NT2/D1 (cell line): ENCODE data around the gene STH.

Experiments
- DNase-seq: peaks from one replicate; pipeline ENCODE4 v3.0.0-alpha.2; 2011; ENCODE audit warnings: low read depth, low spot score
- H3K27me3 ChIP-seq: 2 replicates; pipeline ENCODE4 v1.6.0; 2011; ENCODE audit warnings: mild to moderate bottlenecking; ENCODE audit not compliant: insufficient read length, insufficient read depth
- H3K36me3 ChIP-seq: 2 replicates; pipeline ENCODE4 v1.6.1; 2011; ENCODE audit warnings: mild to moderate bottlenecking, low read length, mixed read lengths; ENCODE audit not compliant: insufficient read depth, insufficient read length
- H3K4me1 ChIP-seq: 2 replicates; pipeline ENCODE4 v1.5.1; 2011; ENCODE audit not compliant: insufficient read depth, insufficient read length
- H3K4me3 ChIP-seq: 2 replicates; pipeline ENCODE4 v1.5.1; 2011; ENCODE audit warnings: low read depth; ENCODE audit not compliant: insufficient read length
- H3K9ac ChIP-seq: 2 replicates; pipeline ENCODE4 v1.6.0; 2011; ENCODE audit warnings: low read depth; ENCODE audit not compliant: insufficient read length
- H3K9me3 ChIP-seq: 2 replicates; pipeline ENCODE4 v1.5.1; 2011; ENCODE audit warnings: mild to moderate bottlenecking, low read length; ENCODE audit not compliant: insufficient read depth
- SUZ12 ChIP-seq: IDR thresholded peaks from 2 replicates; pipeline ENCODE4 v1.6.1; 2011; ENCODE audit not compliant: insufficient read length, insufficient read depth; ENCODE audit errors: extremely low read depth
- YY1 ChIP-seq: IDR thresholded peaks from 2 replicates; pipeline ENCODE4 v1.6.1; 2011; ENCODE audit not compliant: insufficient read length, insufficient read depth
- ZNF274 ChIP-seq: IDR thresholded peaks from 2 replicates; pipeline ENCODE4 v1.6.1; 2011; ENCODE audit warnings: mild to moderate bottlenecking, low read depth, low read length

The STH gene

DNA sequence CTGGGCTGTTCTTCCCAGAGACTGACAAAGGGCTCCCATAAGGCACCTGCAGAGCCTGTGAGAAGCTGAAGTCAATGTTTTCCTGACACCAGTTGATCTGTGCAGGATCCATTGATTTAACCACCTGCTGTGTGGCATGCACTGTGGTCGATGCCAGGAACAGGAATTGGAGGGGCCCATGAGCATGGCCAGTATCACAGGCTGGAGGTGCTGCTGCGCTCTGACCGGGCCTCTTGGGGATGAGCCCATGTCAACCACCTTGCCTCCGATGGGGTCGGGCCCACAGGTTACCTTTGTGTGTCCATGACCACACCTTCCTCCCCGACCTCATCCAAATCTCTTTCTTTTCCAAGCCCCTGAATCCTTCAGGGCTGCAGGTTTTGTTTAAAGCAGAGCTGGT, 18.2 kb upstream of the STH start:
- no peaks in the 10 kb centered on the region for H3K9me3 ChIP-seq

DNA sequence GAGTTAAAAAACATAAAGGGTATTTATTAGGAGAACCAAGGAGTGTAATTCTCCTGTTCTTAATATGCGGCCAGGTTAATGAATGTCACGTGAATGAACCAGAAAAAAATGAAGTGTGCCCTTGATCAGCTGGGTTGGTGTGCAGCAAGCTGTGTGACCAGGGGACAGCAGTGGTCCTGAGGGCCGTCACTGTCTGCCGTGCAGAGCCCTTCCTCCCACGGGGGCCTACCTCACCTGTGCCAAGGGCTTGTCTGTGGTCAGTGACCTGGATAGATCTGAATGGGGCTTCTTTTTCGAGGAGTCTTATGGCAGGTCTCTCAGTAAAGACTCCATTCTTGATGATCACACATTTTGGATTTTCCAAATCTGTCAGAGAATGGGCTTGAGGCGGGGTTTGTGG, 17.7 kb upstream of the STH start:
- TF ChIP-seq SUZ12 (no peak), YY1 (no peak), ZNF274 (no peak)
- Histone ChIP-seq H3K9me3 (no peaks in the 10 kb centered on the region), H3K36me3 (no peaks in the 10 kb centered on the region), H3K9ac (no peak overlapping the region), H3K27me3 (peaks cover 2% of the 10 kb centered on the region), H3K4me3 (no peak overlapping the region), H3K4me1 (peaks cover 13% of the 10 kb centered on the region)
- DNase-seq = no peak

More for the DNA sequence above, 18.2 kb upstream of the STH start:
- peaks cover 16% of the 10 kb centered on the region for H3K4me1 ChIP-seq
- no peak overlapping the region for H3K4me3 ChIP-seq
- no peak overlapping the region for H3K9ac ChIP-seq
- no peak for DNase-seq
- TF ChIP-seq SUZ12 (no peak), ZNF274 (no peak), YY1 (no peak)
- peaks cover 2% of the 10 kb centered on the region for H3K27me3 ChIP-seq
- no peaks in the 10 kb centered on the region for H3K36me3 ChIP-seq

DNA sequence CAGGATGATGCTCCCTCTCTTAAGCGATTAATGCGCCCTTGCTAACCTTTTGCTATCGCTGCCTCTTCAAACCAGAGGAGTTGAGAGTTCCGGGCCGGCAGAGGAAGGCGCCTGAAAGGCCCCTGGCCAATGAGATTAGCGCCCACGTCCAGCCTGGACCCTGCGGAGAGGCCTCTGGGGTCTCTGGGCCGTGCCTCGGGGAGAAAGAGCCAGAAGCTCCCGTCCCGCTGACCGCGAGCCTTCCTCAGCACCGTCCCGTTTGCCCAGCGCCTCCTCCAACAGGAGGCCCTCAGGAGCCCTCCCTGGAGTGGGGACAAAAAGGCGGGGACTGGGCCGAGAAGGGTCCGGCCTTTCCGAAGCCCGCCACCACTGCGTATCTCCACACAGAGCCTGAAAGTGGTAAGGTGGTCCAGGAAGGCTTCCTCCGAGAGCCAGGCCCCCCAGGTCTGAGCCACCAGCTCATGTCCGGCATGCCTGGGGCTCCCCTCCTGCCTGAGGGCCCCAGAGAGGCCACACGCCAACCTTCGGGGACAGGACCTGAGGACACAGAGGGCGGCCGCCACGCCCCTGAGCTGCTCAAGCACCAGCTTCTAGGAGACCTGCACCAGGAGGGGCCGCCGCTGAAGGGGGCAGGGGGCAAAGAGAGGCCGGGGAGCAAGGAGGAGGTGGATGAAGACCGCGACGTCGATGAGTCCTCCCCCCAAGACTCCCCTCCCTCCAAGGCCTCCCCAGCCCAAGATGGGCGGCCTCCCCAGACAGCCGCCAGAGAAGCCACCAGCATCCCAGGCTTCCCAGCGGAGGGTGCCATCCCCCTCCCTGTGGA, 16.0 kb upstream of the STH start:
- peaks cover 13% of the 10 kb centered on the region for H3K4me1 ChIP-seq
- DNase-seq = no peak
- H3K4me3 ChIP-seq = no peak overlapping the region
- no peak for TF ChIP-seq SUZ12
- no peak for TF ChIP-seq YY1
- TF ChIP-seq ZNF274 = no peak
- H3K36me3 ChIP-seq = no peaks in the 10 kb centered on the region
- H3K9me3 ChIP-seq = no peaks in the 10 kb centered on the region
- H3K27me3 ChIP-seq = peaks cover 2% of the 10 kb centered on the region
- no peak overlapping the region for H3K9ac ChIP-seq

DNA sequence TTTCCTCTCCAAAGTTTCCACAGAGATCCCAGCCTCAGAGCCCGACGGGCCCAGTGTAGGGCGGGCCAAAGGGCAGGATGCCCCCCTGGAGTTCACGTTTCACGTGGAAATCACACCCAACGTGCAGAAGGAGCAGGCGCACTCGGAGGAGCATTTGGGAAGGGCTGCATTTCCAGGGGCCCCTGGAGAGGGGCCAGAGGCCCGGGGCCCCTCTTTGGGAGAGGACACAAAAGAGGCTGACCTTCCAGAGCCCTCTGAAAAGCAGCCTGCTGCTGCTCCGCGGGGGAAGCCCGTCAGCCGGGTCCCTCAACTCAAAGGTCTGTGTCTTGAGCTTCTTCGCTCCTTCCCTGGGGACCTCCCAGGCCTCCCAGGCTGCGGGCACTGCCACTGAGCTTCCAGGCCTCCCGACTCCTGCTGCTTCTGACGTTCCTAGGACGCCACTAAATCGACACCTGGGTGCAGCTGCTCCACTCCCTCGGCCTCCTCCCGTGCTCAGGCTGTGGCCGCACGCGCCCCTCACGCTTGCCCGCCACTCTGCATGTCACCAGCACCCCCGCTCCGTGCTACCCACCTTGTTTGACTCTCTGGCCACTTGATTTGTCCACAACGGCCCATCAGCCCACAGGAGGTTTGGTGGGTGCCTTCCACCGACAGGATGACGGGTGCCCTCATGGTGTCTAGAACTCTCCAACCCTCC, 15.3 kb upstream of the STH start:
- TF ChIP-seq ZNF274 (no peak), SUZ12 (no peak), YY1 (no peak)
- DNase-seq = no peak
- peaks cover 12% of the 10 kb centered on the region for H3K4me1 ChIP-seq

DNA sequence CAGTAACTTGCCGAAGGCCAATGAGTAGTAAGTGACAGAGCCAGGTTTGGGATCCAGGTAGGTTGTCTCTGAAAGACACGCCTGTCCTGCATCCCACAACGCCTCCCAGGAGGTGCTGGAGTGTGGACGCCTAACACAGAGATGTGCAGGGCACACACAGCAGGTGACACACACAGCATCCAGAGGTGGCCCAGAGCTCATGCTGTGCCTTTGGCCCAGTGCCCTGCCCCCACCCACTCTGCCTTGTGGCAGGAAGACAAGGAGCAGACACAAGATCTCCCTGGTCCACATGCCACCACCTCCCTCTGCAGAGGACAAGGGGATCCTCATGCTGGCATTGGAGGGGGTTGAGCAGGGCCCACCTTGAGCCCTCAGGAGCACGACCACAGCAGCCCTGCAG, 14.7 kb upstream of the STH start:
- H3K4me3 ChIP-seq = no peak overlapping the region
- H3K36me3 ChIP-seq = no peaks in the 10 kb centered on the region
- H3K9me3 ChIP-seq = no peaks in the 10 kb centered on the region
- H3K4me1 ChIP-seq = peaks cover 12% of the 10 kb centered on the region
- H3K27me3 ChIP-seq = peaks cover 2% of the 10 kb centered on the region
- H3K9ac ChIP-seq = no peak overlapping the region
- DNase-seq = no peak
- no peak for TF ChIP-seq YY1
- TF ChIP-seq ZNF274 = no peak
- no peak for TF ChIP-seq SUZ12

More for the DNA sequence above, 15.3 kb upstream of the STH start:
- H3K9me3 ChIP-seq = no peaks in the 10 kb centered on the region
- H3K36me3 ChIP-seq = no peaks in the 10 kb centered on the region
- H3K9ac ChIP-seq = no peak overlapping the region
- H3K4me3 ChIP-seq = no peak overlapping the region
- H3K27me3 ChIP-seq = peaks cover 2% of the 10 kb centered on the region

DNA sequence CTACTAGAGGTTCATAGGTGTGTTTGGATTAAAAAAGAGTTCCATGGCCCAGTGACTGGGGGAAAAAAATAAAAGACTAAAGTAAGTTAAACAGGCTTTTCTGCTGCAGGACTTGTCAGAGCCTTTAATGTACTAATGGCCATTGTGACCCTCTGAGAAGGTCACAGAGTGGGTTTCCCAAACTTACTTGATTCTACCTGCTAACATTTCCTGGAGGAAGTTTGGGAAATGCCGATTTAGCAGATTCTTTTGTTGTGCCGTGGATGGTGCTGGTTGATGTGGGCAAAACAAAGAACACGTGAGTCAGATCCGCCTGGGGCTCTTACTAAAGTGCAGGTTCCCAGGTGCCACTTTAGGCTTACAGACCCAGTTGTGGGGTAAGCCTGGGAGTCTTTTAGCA, 13.6 kb upstream of the STH start:
- H3K4me3 ChIP-seq = no peak overlapping the region
- no peak overlapping the region for H3K9ac ChIP-seq
- no peaks in the 10 kb centered on the region for H3K36me3 ChIP-seq
- peaks cover 12% of the 10 kb centered on the region for H3K4me1 ChIP-seq
- no peaks in the 10 kb centered on the region for H3K9me3 ChIP-seq
- no peak for DNase-seq
- TF ChIP-seq ZNF274 (no peak), SUZ12 (no peak), YY1 (no peak)
- peaks cover 2% of the 10 kb centered on the region for H3K27me3 ChIP-seq

DNA sequence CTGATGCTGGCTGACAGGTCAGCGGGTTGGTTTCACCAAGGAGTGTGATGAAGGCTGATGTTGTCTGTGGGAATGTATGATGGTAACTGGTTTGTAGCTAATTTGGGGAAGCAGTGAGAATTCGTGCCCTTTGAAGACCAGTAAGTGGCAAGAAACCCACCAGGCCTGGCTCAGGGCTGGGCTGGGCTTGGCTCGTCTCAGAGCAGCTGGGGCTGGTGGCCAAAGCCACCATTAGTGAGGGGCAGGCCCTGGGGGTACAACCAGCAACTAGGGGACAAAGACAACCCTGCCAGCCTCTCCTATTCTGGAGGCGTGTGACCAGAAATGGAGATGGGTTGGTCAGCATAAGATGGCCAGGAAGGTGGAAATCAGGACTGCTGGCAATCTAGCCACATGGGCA, 13.0 kb upstream of the STH start:
- H3K4me3 ChIP-seq = no peak overlapping the region
- TF ChIP-seq ZNF274 (no peak), YY1 (no peak), SUZ12 (no peak)
- no peaks in the 10 kb centered on the region for H3K9me3 ChIP-seq
- DNase-seq = no peak
- H3K4me1 ChIP-seq = peaks cover 14% of the 10 kb centered on the region
- no peaks in the 10 kb centered on the region for H3K36me3 ChIP-seq
- H3K27me3 ChIP-seq = no peaks in the 10 kb centered on the region
- H3K9ac ChIP-seq = no peak overlapping the region
